ENCODE results near the gene INO80C.

- TF ChIP-seq JUN (CRISPR knock-in tag; IDR thresholded peaks at IDR 0.05) (no peak), ZNF121 (CRISPR knock-in tag; IDR thresholded peaks at IDR 0.05) (no peak), CTCF (IDR thresholded peaks at IDR 0.05) (no peak), MLX (CRISPR knock-in tag; IDR thresholded peaks at IDR 0.05) (no peak), NR2C2 (CRISPR knock-in tag; IDR thresholded peaks at IDR 0.05) (no peak), EMX1 (CRISPR knock-in tag; IDR thresholded peaks at IDR 0.05) (no peak), NR3C1 (CRISPR knock-in tag; conservative IDR thresholded peaks at IDR 0.05; ENCODE audit: low read depth) (no peak), ZNF416 (CRISPR knock-in tag; IDR thresholded peaks at IDR 0.05) (no peak), ZNF532 (CRISPR knock-in tag; IDR thresholded peaks at IDR 0.05; ENCODE audit: borderline replicate concordance) (no peak), E2F1 (CRISPR knock-in tag; IDR thresholded peaks at IDR 0.05) (no peak), MYBL2 (CRISPR knock-in tag; IDR thresholded peaks at IDR 0.05) (no peak)
Measured at GRCh38 chr18:35477497-35477896, 20.3 kb downstream of the INO80C start.

Data from WTC11 (cell line).